SK-N-SH treated with all-trans-retinoic acid at 6 μM for 48 hours (cell line): ENCODE measurements around the gene CBL.

Source experiments
- BACH2 ChIP-seq: fragments of 250-450 bp; sonication (Bioruptor Pico); IDR thresholded peaks from 2 replicates; pipeline ENCODE4 v1.9.0; 2021; ENCODE audit warnings: mild to moderate bottlenecking, borderline replicate concordance
- CSDC2 ChIP-seq: fragments of 250-450 bp; sonication (Bioruptor Pico); IDR thresholded peaks from 2 replicates; pipeline ENCODE4 v1.5.0; 2020; ENCODE audit warnings: mild to moderate bottlenecking, moderate library complexity
- ISL1 ChIP-seq: fragments of 250-450 bp; sonication (Bioruptor Pico); IDR thresholded peaks from 2 replicates; pipeline ENCODE4 v2.1.2; 2022; ENCODE audit warnings: mild to moderate bottlenecking, moderate library complexity
- RARB ChIP-seq: fragments of 250-450 bp; sonication (Bioruptor Pico); IDR thresholded peaks from 2 replicates; pipeline ENCODE4 v1.8.0; 2021; ENCODE audit warnings: mild to moderate bottlenecking, moderate library complexity
- TCF4 ChIP-seq: fragments of 250-450 bp; sonication (Bioruptor Pico); IDR thresholded peaks from 2 replicates; pipeline ENCODE4 v1.8.0; 2021; ENCODE audit warnings: mild to moderate bottlenecking, moderate library complexity, borderline replicate concordance
- TOX ChIP-seq: fragments of 250-450 bp; sonication (Bioruptor Pico); IDR thresholded peaks from 2 replicates; pipeline ENCODE4 v1.8.0; 2021; ENCODE audit warnings: mild to moderate bottlenecking, moderate library complexity, borderline replicate concordance
- ZC3H10 ChIP-seq: fragments of 250-450 bp; sonication (Bioruptor Pico); IDR thresholded peaks from 2 replicates; pipeline ENCODE4 v1.5.1; 2021; ENCODE audit warnings: mild to moderate bottlenecking, moderate library complexity
- ZFP3 ChIP-seq: fragments of 250-450 bp; sonication (Bioruptor Pico); IDR thresholded peaks from 2 replicates; pipeline ENCODE4 v1.5.0; 2020; ENCODE audit warnings: mild to moderate bottlenecking, moderate library complexity
- TF ChIP-seq, protein P1 (sequence below): fragments of 250-450 bp; sonication (Bioruptor Pico); IDR thresholded peaks from 2 replicates; pipeline ENCODE4 v1.8.0; 2020; ENCODE audit warnings: mild to moderate bottlenecking, moderate library complexity, borderline replicate concordance

GRCh38 chr11:119352857-119353260 is 146.7 kb downstream of the CBL start:
- TF ChIP-seq RARB (CRISPR knock-in tag) (no peak), ZC3H10 (CRISPR knock-in tag) (no peak), CSDC2 (CRISPR knock-in tag) (no peak), ISL1 (CRISPR knock-in tag) (no peak), BACH2 (CRISPR knock-in tag) (no peak), ZFP3 (CRISPR knock-in tag) (no peak), TCF4 (CRISPR knock-in tag) (no peak), TOX (CRISPR knock-in tag) (no peak)
- TF ChIP-seq, protein P1, sequence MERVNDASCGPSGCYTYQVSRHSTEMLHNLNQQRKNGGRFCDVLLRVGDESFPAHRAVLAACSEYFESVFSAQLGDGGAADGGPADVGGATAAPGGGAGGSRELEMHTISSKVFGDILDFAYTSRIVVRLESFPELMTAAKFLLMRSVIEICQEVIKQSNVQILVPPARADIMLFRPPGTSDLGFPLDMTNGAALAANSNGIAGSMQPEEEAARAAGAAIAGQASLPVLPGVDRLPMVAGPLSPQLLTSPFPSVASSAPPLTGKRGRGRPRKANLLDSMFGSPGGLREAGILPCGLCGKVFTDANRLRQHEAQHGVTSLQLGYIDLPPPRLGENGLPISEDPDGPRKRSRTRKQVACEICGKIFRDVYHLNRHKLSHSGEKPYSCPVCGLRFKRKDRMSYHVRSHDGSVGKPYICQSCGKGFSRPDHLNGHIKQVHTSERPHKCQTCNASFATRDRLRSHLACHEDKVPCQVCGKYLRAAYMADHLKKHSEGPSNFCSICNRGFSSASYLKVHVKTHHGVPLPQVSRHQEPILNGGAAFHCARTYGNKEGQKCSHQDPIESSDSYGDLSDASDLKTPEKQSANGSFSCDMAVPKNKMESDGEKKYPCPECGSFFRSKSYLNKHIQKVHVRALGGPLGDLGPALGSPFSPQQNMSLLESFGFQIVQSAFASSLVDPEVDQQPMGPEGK (CRISPR knock-in tag) = no peak
